RWPE1 (cell line): ENCODE measurements around the gene CLSTN2.

Experiments
- CTCF ChIA-PET: fragments of 350-600 bp; sonication (Branson Sonifier 250); formaldehyde crosslinking; extraction: SDS; loops from one replicate; lab custom pipeline; 2021; lab: Yijun Ruan, JAX
- POLR2A ChIA-PET: fragments of 400-600 bp; formaldehyde crosslinking; extraction: SDS; loops from one replicate; lab custom pipeline; 2020; ENCODE audit warnings: antibody characterized with exemption; ENCODE audit not compliant: low non-redundant PET; lab: Yijun Ruan, JAX
- DNase-seq: peaks from one replicate; pipeline ENCODE4 v3.0.0; 2012; ENCODE audit warnings: low spot score
- H3K27ac ChIP-seq: fragments of 450-650 bp; 2 replicates; pipeline ENCODE4 v1.5.1; 2017
- TF ChIP-seq, protein P1 (sequence below): fragments of 450-650 bp; conservative IDR thresholded peaks from 2 replicates; pipeline ENCODE4 v1.5.1; 2017; ENCODE audit warnings: low read depth, mild to moderate bottlenecking

CLSTN2 gene

DNA sequence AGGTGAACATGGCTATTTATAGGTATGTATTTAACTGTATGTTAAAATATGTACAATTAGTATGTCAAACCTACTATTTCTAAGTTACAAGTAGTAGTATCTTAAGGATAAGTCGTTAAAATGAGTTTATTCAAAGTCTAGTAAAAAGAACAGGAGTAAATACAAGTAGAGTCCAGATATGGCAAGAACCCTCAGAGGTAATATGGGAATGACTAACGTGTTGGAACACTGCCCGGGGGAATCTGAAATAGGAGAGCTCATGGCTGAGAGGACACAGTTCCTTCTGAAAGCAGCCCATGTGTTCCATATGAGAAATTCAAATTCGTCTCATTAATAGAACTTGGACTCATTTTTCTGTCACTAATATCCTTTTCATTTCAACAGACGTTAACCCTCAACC lies 158.8 kb downstream of the CLSTN2 start:
- POLR2A ChIA-PET: no interaction called here
- H3K27ac ChIP-seq: no peak overlapping the region
- CTCF ChIA-PET: no interaction called here
- TF ChIP-seq, protein P1, sequence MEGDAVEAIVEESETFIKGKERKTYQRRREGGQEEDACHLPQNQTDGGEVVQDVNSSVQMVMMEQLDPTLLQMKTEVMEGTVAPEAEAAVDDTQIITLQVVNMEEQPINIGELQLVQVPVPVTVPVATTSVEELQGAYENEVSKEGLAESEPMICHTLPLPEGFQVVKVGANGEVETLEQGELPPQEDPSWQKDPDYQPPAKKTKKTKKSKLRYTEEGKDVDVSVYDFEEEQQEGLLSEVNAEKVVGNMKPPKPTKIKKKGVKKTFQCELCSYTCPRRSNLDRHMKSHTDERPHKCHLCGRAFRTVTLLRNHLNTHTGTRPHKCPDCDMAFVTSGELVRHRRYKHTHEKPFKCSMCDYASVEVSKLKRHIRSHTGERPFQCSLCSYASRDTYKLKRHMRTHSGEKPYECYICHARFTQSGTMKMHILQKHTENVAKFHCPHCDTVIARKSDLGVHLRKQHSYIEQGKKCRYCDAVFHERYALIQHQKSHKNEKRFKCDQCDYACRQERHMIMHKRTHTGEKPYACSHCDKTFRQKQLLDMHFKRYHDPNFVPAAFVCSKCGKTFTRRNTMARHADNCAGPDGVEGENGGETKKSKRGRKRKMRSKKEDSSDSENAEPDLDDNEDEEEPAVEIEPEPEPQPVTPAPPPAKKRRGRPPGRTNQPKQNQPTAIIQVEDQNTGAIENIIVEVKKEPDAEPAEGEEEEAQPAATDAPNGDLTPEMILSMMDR: no peak
- DNase-seq: peak; percentile 61

DNA sequence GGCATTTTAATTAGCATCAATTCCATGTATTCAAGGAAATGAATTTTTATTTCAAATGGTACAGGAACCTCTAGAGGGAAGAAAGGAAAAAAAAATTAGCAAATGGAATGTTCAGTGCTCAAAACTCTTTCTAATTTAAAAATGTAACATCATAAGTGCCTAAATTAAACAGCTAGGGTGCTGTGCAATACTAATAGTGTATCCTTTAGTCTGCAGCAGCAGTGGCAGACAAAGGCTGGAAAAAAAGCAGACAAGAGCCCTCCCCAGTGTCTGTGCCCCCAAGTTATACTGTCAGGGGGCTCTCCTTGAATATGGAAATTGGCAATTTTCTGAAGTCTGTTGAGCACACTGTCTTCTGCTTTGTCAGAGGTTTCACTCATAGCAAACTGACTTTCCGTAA lies 159.5 kb downstream of the CLSTN2 start:
- ChIA-PET CTCF (no interaction called here), POLR2A (no interaction called here)
- H3K27ac ChIP-seq: no peak overlapping the region
- TF ChIP-seq, protein P1: no peak
- DNase-seq: no peak

DNA sequence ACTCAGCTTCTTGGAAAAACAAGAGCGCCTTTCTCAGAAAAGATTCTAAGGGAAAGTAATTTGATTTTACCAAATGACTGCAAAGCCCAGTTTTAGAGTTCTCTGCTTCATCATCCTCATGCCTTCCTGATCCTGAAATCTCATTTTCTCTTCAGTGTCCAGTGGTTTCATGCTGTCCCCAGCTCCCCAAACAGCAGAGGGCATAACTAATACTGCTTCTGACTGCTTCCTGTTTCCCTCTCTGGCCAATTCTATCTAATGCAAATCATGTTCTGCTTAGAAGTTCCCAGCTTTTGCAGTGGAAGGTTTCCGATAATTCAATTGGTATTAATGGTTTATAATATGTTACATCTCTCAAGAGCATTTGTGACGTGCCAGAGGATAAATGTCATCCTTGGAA lies 161.1 kb downstream of the CLSTN2 start:
- H3K27ac ChIP-seq: no peak overlapping the region
- CTCF ChIA-PET: no interaction called here
- POLR2A ChIA-PET: no interaction called here
- TF ChIP-seq, protein P1: no peak
- DNase-seq: no peak

DNA sequence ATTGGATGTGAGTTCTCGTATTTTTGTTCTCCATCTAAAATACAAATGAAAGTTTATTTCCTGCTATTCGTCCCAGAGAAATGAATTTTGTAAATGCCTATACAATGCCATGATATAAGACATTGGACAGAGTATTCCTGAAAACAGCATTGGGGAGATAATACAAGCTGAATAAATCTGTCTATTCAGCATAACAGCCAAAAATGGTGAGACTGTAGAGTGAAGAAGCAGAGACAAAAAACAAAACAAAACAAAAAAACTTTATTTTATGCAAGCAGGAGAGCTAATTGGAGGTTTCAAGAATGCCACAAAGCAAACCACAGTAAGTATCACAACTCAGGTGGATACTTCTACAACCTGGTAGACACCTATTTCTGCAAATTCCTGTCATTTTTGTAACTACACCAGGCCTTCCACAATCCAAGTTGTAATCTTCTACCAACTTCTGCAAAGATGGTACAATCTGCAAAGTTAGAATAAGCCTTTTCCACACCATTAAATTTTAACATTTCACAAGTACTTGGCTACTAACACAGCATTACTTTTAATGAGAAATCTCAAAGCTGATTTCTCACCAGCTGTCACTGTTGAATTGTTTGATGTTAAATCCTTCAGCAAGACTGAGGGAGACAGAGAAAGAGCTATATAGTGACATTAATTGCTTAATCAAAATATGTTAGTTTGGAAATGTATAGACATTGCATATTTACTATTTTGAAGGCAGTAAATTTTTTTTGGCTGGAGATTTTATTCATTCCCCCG lies 163.1 kb downstream of the CLSTN2 start:
- ChIA-PET CTCF (interaction anchor here (0.7 kb wide), 1 partner anchor 365 kb away, joined by 3 read pairs; no protein-coding TSS in a partner anchor), POLR2A (no interaction called here)
- no peak for DNase-seq
- TF ChIP-seq, protein P1: no peak
- no peak overlapping the region for H3K27ac ChIP-seq

DNA sequence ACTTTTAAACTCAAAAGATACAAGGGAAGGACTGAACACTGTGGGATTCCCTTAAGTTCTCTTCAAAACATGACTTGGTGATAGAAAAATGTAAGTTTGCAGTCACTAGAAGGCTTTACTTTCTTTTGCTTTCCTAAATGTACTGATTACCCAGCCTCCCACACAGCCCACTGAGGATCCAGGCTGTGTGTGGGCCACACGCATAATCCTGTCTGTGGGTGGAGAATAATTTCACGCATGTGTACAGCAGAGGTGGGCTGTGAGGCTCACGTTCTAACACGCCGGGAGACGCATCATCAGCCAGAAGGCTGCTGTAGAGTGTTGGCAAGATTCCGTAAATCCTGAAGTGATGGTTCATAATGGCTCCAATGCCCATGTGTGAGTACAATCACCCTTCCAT lies 165.5 kb downstream of the CLSTN2 start:
- H3K27ac ChIP-seq: no peak overlapping the region
- no peak for DNase-seq
- POLR2A ChIA-PET: no interaction called here
- CTCF ChIA-PET: no interaction called here
- TF ChIP-seq, protein P1: no peak

DNA sequence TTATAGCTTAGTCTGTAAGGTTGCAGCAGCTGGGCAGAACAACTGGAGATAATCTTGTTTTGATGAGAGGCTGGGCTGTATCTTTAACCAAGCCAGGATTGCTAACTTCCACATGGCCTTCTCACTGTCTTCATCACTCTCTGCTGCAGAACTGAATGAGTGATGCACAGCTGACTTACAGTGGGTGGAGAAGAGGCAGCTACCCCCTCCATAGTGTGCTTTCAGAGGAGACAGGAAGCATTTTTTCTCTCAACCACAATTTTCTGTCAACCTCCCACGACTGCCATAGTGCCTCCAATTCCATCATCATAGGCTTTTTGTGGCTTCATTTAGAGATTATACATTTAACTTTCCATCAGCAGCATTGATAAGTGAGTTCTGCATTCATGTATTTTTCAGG lies 168.2 kb downstream of the CLSTN2 start:
- TF ChIP-seq, protein P1: no peak
- POLR2A ChIA-PET: no interaction called here
- no peak overlapping the region for H3K27ac ChIP-seq
- CTCF ChIA-PET: no interaction called here
- no peak for DNase-seq
